Neural progenitor cell (in vitro differentiated cells): ENCODE data around the gene HMGB1. TPM values are rescaled to one million over a fixed set of nuclear protein-coding genes. Genes with fewer than 3 reads are reported as not detected.
A peak's percentile ranks its signal among the peaks of the same experiment; 100 is the strongest.

Experiments
- DNase-seq: peaks from one replicate; pipeline ENCODE4 v3.0.0-alpha.2; 2016; ENCODE audit warnings: low spot score
- H2AFZ ChIP-seq: fragments of 200-600 bp; sonication (generic); replicated peaks from 2 replicates; pipeline ENCODE4 v1.6.1; 2016; ENCODE audit warnings: antibody characterized with exemption
- H3F3A ChIP-seq: fragments of 200-600 bp; sonication (generic); 2 replicates; pipeline ENCODE4 v1.6.1; 2016; ENCODE audit warnings: antibody characterized with exemption, low read depth
- H3K27ac ChIP-seq: fragments of 200-600 bp; sonication (generic); 2 replicates; pipeline ENCODE4 v1.5.1; 2016; ENCODE audit warnings: mild to moderate bottlenecking
- H3K27me3 ChIP-seq: fragments of 200-600 bp; sonication (generic); 2 replicates; pipeline ENCODE4 v1.6.1; 2016; ENCODE audit warnings: mild to moderate bottlenecking, moderate library complexity
- H3K36me3 ChIP-seq: fragments of 200-600 bp; sonication (generic); 2 replicates; pipeline ENCODE4 v1.5.1; 2016
- H3K4me1 ChIP-seq: fragments of 200-600 bp; sonication (generic); 2 replicates; pipeline ENCODE4 v1.6.1; 2016; ENCODE audit warnings: mixed run types
- H3K4me2 ChIP-seq: fragments of 200-600 bp; sonication (generic); 2 replicates; pipeline ENCODE4 v1.6.1; 2016
- H3K4me3 ChIP-seq: fragments of 200-600 bp; sonication (generic); 2 replicates; pipeline ENCODE4 v1.5.1; 2016
- H3K79me2 ChIP-seq: fragments of 200-600 bp; sonication (generic); 2 replicates; pipeline ENCODE4 v1.6.1; 2016; ENCODE audit warnings: low read depth
- H3K9ac ChIP-seq: fragments of 200-600 bp; sonication (generic); 2 replicates; pipeline ENCODE4 v1.6.1; 2016
- H3K9me3 ChIP-seq: fragments of 200-600 bp; sonication (generic); 2 replicates; pipeline ENCODE4 v1.5.1; 2016; ENCODE audit warnings: low read depth
- H4K20me1 ChIP-seq: fragments of 200-600 bp; sonication (generic); 2 replicates; pipeline ENCODE4 v1.6.1; 2016; ENCODE audit warnings: low read depth
- H3K27ac Mint-ChIP-seq: 3 replicates; pipeline ENCODE4 v1.8.0; 2021; ENCODE audit warnings: mixed read lengths
- H3K27me3 Mint-ChIP-seq: 2 replicates; pipeline ENCODE4 v1.8.0; 2022; ENCODE audit warnings: low read depth, mild to moderate bottlenecking, inconsistent platforms, moderate library complexity, mixed read lengths; ENCODE audit not compliant: insufficient read depth
- H3K36me3 Mint-ChIP-seq: 3 replicates; pipeline ENCODE4 v1.8.0; 2021; ENCODE audit warnings: mixed read lengths
- H3K4me1 Mint-ChIP-seq: 3 replicates; pipeline ENCODE4 v1.8.0; 2021; ENCODE audit warnings: mixed read lengths
- H3K4me3 Mint-ChIP-seq: 3 replicates; pipeline ENCODE4 v1.8.0; 2021; ENCODE audit warnings: mild to moderate bottlenecking, moderate library complexity, mixed read lengths
- H3K9me3 Mint-ChIP-seq: 3 replicates; pipeline ENCODE4 v1.8.0; 2020; ENCODE audit warnings: mixed read lengths
- CTCF ChIP-seq: fragments of 200-600 bp; sonication (generic); IDR thresholded peaks from 2 replicates; pipeline ENCODE4 v1.5.1; 2017; ENCODE audit warnings: antibody characterized with exemption, mild to moderate bottlenecking
- EZH2 ChIP-seq: fragments of 200-600 bp; sonication (generic); IDR thresholded peaks from 2 replicates; pipeline ENCODE4 v1.6.1; 2017; ENCODE audit warnings: antibody characterized with exemption, mild to moderate bottlenecking, moderate library complexity
- EZH2phosphoT487 ChIP-seq: fragments of 200-600 bp; sonication (generic); IDR thresholded peaks from 2 replicates; pipeline ENCODE4 v1.6.1; 2017; ENCODE audit warnings: antibody characterized with exemption
- total RNA-seq: library from RNA; depleted of rRNA; stranded (reverse); fragments of >200 nt; gene quantifications from 2 replicates; pipeline ENCODE4 v1.2.3, GENCODE V29; 2015; ENCODE audit warnings: low replicate concordance

HMGB1 gene
- total RNA-seq, 1 donor from 2014 or later = 1,493 TPM

DNA sequence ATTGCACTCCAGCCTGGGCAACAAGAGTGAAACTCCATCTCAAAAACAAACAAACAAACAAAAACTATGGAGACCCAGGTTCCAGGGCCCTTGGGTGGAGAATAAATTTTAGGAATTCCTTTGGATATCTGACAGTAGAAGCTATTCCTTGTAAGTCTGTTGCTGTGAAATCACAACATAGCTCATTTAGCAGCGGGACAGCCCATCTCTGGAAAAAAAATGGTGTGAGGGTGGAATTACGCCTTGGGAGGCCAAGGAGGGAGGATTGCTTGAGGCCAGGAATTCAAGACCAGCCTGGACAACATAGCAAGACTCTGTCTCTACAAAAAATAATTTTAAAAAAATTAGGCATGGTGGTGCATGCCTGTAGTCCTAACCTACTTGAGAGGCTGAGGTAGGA is 15.7 kb downstream of the HMGB1 start:
- Histone ChIP-seq H3K4me2 (no peak overlapping the region), H3K9ac (no peak overlapping the region), H3K9me3 (no peaks in the 10 kb centered on the region), H3K79me2 (no peaks in the 10 kb centered on the region), H3K4me3 (no peak overlapping the region), H3K27ac (no peak overlapping the region), H3K4me1 (peaks cover 11% of the 10 kb centered on the region), H2AFZ (no peak overlapping the region), H3K36me3 (no peaks in the 10 kb centered on the region), H3K27me3 (no peaks in the 10 kb centered on the region), H4K20me1 (no peaks in the 10 kb centered on the region), H3F3A (peaks cover 26% of the 10 kb centered on the region)
- Mint-ChIP-seq H3K27me3 (peaks cover 5% of the 10 kb centered on the region), H3K27ac (no peak overlapping the region), H3K36me3 (no peaks in the 10 kb centered on the region), H3K4me1 (peaks cover 12% of the 10 kb centered on the region), H3K4me3 (no peak overlapping the region), H3K9me3 (no peaks in the 10 kb centered on the region)
- TF ChIP-seq EZH2 = no peak
- no peak for TF ChIP-seq EZH2phosphoT487
- no peak for TF ChIP-seq CTCF
- DNase-seq = no peak

- H3K27me3 ChIP-seq = no peaks in the 10 kb centered on the region
- H3F3A ChIP-seq = peaks cover 28% of the 10 kb centered on the region
- DNase-seq = no peak
- H3K9ac ChIP-seq = no peak overlapping the region
- Mint-ChIP-seq H3K9me3 (no peaks in the 10 kb centered on the region), H3K27ac (no peak overlapping the region), H3K4me3 (no peak overlapping the region), H3K36me3 (no peaks in the 10 kb centered on the region), H3K27me3 (peaks cover 5% of the 10 kb centered on the region), H3K4me1 (peaks cover 12% of the 10 kb centered on the region)
- H3K9me3 ChIP-seq = no peaks in the 10 kb centered on the region
- H3K4me2 ChIP-seq = no peak overlapping the region
- no peak overlapping the region for H3K4me3 ChIP-seq
- H4K20me1 ChIP-seq = no peaks in the 10 kb centered on the region
- H2AFZ ChIP-seq = no peak overlapping the region
- TF ChIP-seq CTCF (no peak), EZH2phosphoT487 (no peak), EZH2 (no peak)
- H3K36me3 ChIP-seq = no peaks in the 10 kb centered on the region
- H3K79me2 ChIP-seq = no peaks in the 10 kb centered on the region
- H3K4me1 ChIP-seq = peaks cover 12% of the 10 kb centered on the region
- no peak overlapping the region for H3K27ac ChIP-seq
Measured at GRCh38 chr13:30448441-30448840, 17.3 kb downstream of the HMGB1 start.

GRCh38 chr13:30446126-30446500 is 19.6 kb downstream of the HMGB1 start:
- H3K4me1 Mint-ChIP-seq = peaks cover 15% of the 10 kb centered on the region
- peak overlapping the region; percentile 94 for H2AFZ ChIP-seq
- no peaks in the 10 kb centered on the region for H3K9me3 ChIP-seq
- H3F3A ChIP-seq = peaks cover 28% of the 10 kb centered on the region
- peak overlapping the region; percentile 16 for H3K4me3 ChIP-seq
- DNase-seq = peak; percentile 40
- H3K4me2 ChIP-seq = peak overlapping the region; percentile 72
- no peaks in the 10 kb centered on the region for H3K36me3 Mint-ChIP-seq
- no peaks in the 10 kb centered on the region for H3K36me3 ChIP-seq
- H3K4me3 Mint-ChIP-seq = peak overlapping the region; percentile 39
- no peaks in the 10 kb centered on the region for H4K20me1 ChIP-seq
- no peak overlapping the region for H3K27ac ChIP-seq
- peak; percentile 15 for TF ChIP-seq EZH2
- TF ChIP-seq CTCF = no peak
- H3K27me3 ChIP-seq = no peaks in the 10 kb centered on the region
- peaks cover 5% of the 10 kb centered on the region for H3K27me3 Mint-ChIP-seq
- peaks cover 12% of the 10 kb centered on the region for H3K4me1 ChIP-seq
- peak overlapping the region; percentile 38 for H3K27ac Mint-ChIP-seq
- peaks cover 2% of the 10 kb centered on the region for H3K9me3 Mint-ChIP-seq
- H3K79me2 ChIP-seq = no peaks in the 10 kb centered on the region
- H3K9ac ChIP-seq = no peak overlapping the region
